Hepatocyte (in vitro differentiated cells): ENCODE results near the gene RESP18. TPM values are rescaled to one million over a fixed set of nuclear protein-coding genes. Genes with fewer than 3 reads are reported as not detected.

Experiments
- DNase-seq: peaks from one replicate; pipeline ENCODE4 v3.0.0-alpha.2; 2016; ENCODE audit warnings: low spot score
- H2AFZ ChIP-seq: fragments of 200-600 bp; sonication (generic); 2 replicates; pipeline ENCODE4 v1.6.0; 2016; ENCODE audit warnings: antibody characterized with exemption, mild to moderate bottlenecking
- H3K27ac ChIP-seq: fragments of 200-600 bp; sonication (generic); 2 replicates; pipeline ENCODE4 v1.5.1; 2016; ENCODE audit warnings: mild to moderate bottlenecking
- H3K27me3 ChIP-seq: fragments of 200-600 bp; sonication (generic); 2 replicates; pipeline ENCODE4 v1.6.1; 2016
- H3K36me3 ChIP-seq: fragments of 200-600 bp; sonication (generic); replicated peaks from 2 replicates; pipeline ENCODE4 v1.5.1; 2016; ENCODE audit warnings: low read depth; ENCODE audit not compliant: insufficient read depth
- H3K4me1 ChIP-seq: fragments of 200-600 bp; sonication (generic); 2 replicates; pipeline ENCODE4 v1.5.1; 2016; ENCODE audit warnings: mild to moderate bottlenecking, moderate library complexity; ENCODE audit not compliant: insufficient read depth
- H3K4me2 ChIP-seq: fragments of 200-600 bp; sonication (generic); 2 replicates; pipeline ENCODE4 v1.6.0; 2016
- H3K4me3 ChIP-seq: fragments of 200-600 bp; sonication (generic); 2 replicates; pipeline ENCODE4 v1.5.1; 2016; ENCODE audit warnings: mild to moderate bottlenecking
- H3K79me2 ChIP-seq: fragments of 200-600 bp; sonication (generic); 2 replicates; pipeline ENCODE4 v1.6.0; 2017; ENCODE audit warnings: mild to moderate bottlenecking
- H3K9me2 ChIP-seq: fragments of 200-600 bp; sonication (generic); replicated peaks from 2 replicates; pipeline ENCODE4 v1.6.0; 2017; ENCODE audit warnings: mild to moderate bottlenecking; ENCODE audit not compliant: insufficient read depth
- H3K9me3 ChIP-seq: fragments of 200-600 bp; sonication (generic); 2 replicates; pipeline ENCODE4 v1.5.1; 2016; ENCODE audit warnings: low read depth, mild to moderate bottlenecking
- H4K20me1 ChIP-seq: fragments of 200-600 bp; sonication (generic); 2 replicates; pipeline ENCODE4 v1.6.0; 2016; ENCODE audit warnings: mild to moderate bottlenecking; ENCODE audit not compliant: insufficient read depth, poor library complexity, severe bottlenecking
- EZH2 ChIP-seq: fragments of 200-600 bp; sonication (generic); IDR thresholded peaks from 2 replicates; pipeline ENCODE4 v1.6.1; 2016; ENCODE audit warnings: antibody characterized with exemption, mild to moderate bottlenecking, borderline replicate concordance
- WGBS: methylation state at CpG from one replicate; pipeline ENCODE4 v1.1.6; 2016; ENCODE audit warnings: low lambda C conversion rate; ENCODE audit errors: missing lambda C conversion rate; 5-methylcytosine and 5-hydroxymethylcytosine counted together
- microRNA counts: library from miRNA; unstranded; fragments of <30 nt; microRNA quantifications from one replicate; lab custom pipeline; 2017
- microRNA-seq: library from miRNA; unstranded; fragments of <30 nt; microRNA quantifications from one replicate; pipeline ENCODE4, GENCODE V29; 2017
- polyA plus RNA-seq: library from polyadenylated mRNA; unstranded; fragments of >200 nt; fragmentation: Nextera tagmentation; extraction: Ambion mirVana; gene quantifications from 2 replicates; pipeline ENCODE4 v1.2.1, GENCODE V29; 2016
- small RNA-seq: library from RNA; depleted of rRNA; stranded (forward); fragments of <200 nt; gene quantifications from one replicate; pipeline ENCODE3, GENCODE V24; 2014
- total RNA-seq: library from RNA; depleted of rRNA; stranded (reverse); fragments of >200 nt; gene quantifications from 2 replicates; pipeline ENCODE4 v1.2.3, GENCODE V29; 2014
- TF ChIP-seq, protein P1 (sequence below): fragments of 200-600 bp; sonication (generic); IDR thresholded peaks from 2 replicates; pipeline ENCODE4 v1.5.1; 2016; ENCODE audit warnings: antibody characterized with exemption, mild to moderate bottlenecking; ENCODE audit not compliant: poor library complexity

RESP18 gene
- total and polyA plus RNA-seq, 2 experiments from 2014 or later: not detected

DNA sequence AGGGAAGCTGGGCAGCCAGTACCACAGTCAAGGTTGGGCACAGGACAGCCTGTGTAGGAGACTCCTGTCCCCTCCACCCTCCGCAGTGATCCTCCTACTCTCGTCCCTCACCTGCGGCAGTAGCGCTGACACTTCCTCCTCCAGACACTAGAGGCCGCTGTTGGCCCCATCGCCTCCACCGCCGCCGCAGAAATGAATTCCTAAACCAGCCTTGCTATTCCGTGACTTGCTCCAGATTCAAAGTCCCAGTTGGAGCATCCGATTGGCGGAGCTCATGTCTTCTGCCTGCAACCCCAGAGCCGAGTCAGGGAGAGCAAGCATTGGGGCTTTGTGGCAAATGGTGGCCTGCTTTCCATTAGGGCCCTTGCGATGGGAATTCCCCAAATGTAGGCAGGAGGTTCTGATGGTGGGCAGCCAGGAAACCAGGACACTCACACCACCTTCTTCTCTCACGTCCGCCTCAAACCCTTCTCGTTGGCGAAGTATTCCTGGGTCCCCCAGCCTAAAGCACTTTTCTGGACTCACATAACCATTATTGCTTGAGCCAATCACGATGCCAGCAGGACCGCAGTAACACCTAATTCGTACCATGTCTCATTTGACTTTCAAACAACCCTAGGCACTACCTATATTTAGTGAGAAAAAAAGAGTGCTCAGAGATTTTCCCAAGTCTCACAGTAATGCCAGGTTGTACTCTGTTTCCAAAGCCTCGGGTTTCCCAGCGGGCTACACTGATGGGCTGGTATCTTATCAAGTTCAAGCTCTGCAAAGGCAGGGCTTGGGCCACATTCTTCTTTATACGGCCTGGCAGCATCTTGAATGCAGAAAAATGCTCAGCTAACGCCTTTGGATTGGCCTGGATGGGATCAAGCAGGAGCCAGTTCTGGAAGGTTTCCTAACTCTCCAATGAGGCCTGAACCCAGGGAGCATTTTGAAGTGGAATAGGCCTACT lies 54.6 kb downstream of the RESP18 start:
- DNase-seq: peak; percentile 90
- Histone ChIP-seq H3K4me3 (no peak overlapping the region), H3K4me2 (peak overlapping the region; percentile 79)

More for the DNA sequence above, 54.6 kb downstream of the RESP18 start:
- Histone ChIP-seq H2AFZ (peak overlapping the region; percentile 23), H4K20me1 (no peaks in the 10 kb centered on the region), H3K27me3 (no peaks in the 10 kb centered on the region), H3K9me3 (no peaks in the 10 kb centered on the region), H3K4me1 (peaks cover 14% of the 10 kb centered on the region), H3K9me2 (no peaks in the 10 kb centered on the region), H3K79me2 (peaks cover 4% of the 10 kb centered on the region), H3K36me3 (no peaks in the 10 kb centered on the region), H3K27ac (peak overlapping the region; percentile 95)
- 34% methylated on average over 25 of the region's 25 CpGs for WGBS
- TF ChIP-seq, protein P1, sequence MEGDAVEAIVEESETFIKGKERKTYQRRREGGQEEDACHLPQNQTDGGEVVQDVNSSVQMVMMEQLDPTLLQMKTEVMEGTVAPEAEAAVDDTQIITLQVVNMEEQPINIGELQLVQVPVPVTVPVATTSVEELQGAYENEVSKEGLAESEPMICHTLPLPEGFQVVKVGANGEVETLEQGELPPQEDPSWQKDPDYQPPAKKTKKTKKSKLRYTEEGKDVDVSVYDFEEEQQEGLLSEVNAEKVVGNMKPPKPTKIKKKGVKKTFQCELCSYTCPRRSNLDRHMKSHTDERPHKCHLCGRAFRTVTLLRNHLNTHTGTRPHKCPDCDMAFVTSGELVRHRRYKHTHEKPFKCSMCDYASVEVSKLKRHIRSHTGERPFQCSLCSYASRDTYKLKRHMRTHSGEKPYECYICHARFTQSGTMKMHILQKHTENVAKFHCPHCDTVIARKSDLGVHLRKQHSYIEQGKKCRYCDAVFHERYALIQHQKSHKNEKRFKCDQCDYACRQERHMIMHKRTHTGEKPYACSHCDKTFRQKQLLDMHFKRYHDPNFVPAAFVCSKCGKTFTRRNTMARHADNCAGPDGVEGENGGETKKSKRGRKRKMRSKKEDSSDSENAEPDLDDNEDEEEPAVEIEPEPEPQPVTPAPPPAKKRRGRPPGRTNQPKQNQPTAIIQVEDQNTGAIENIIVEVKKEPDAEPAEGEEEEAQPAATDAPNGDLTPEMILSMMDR: peak; percentile 96
- no peak for TF ChIP-seq EZH2

MicroRNA genes within 50 kb of the gene (microRNA counts, 767-probe panel; counts per million panel counts)
- not detected for microRNA hsa-miR-153 (lab: Ali Mortazavi, UCI)

Small RNAs within 50 kb of the gene (microRNA-seq; reads per million reads assigned to microRNA genes)
- gene MIR153-1: not detected

Small RNAs within 50 kb of the gene (small RNA-seq; reads per million reads assigned to genes)
- gene AC053503.3: not detected
- gene MIR153-1: not detected

Other genes starting within 250 kb of the RESP18 start
- 27.8 and 28.2 TPM in 2 replicates for gene NHEJ1, start 171.9 kb downstream of the RESP18 start, total RNA-seq
- gene NHEJ1, start 171.9 kb downstream of the RESP18 start, polyA plus RNA-seq: 18.1 and 18.2 TPM in 2 replicates
- gene SLC23A3, start 162.7 kb downstream of the RESP18 start, total RNA-seq: 1.4 and 1.5 TPM in 2 replicates
- 0.80 and 1.1 TPM in 2 replicates for gene SLC23A3, start 162.7 kb downstream of the RESP18 start, polyA plus RNA-seq
- 25.8 and 34.0 TPM in 2 replicates for gene CNPPD1, start 155.8 kb downstream of the RESP18 start, total RNA-seq
- gene CNPPD1, start 155.8 kb downstream of the RESP18 start, polyA plus RNA-seq: 49.4 and 50.8 TPM in 2 replicates
- 89.1 and 93.3 TPM in 2 replicates for gene RETREG2, start 154.5 kb downstream of the RESP18 start, total RNA-seq
- gene RETREG2, start 154.5 kb downstream of the RESP18 start, polyA plus RNA-seq: 81.0 and 90.7 TPM in 2 replicates
- gene ZFAND2B, start 126.0 kb downstream of the RESP18 start, total RNA-seq: 38.7 and 58.1 TPM in 2 replicates
- 55.1 and 65.4 TPM in 2 replicates for gene ZFAND2B, start 126.0 kb downstream of the RESP18 start, polyA plus RNA-seq
- 34.7 and 37.7 TPM in 2 replicates for gene ABCB6, start 113.8 kb downstream of the RESP18 start, total RNA-seq
- gene ABCB6, start 113.8 kb downstream of the RESP18 start, polyA plus RNA-seq: 53.4 and 59.5 TPM in 2 replicates
- 34.6 and 35.7 TPM in 2 replicates for gene ATG9A, start 103.1 kb downstream of the RESP18 start, total RNA-seq
- gene ATG9A, start 103.1 kb downstream of the RESP18 start, polyA plus RNA-seq: 46.6 and 57.8 TPM in 2 replicates
- gene ANKZF1, start 102.9 kb downstream of the RESP18 start, total RNA-seq: 25.2 and 37.5 TPM in 2 replicates
- gene ANKZF1, start 102.9 kb downstream of the RESP18 start, polyA plus RNA-seq: 41.6 and 47.1 TPM in 2 replicates
- 5.9 and 9.6 TPM in 2 replicates for gene GLB1L, start 87.3 kb downstream of the RESP18 start, total RNA-seq
- 1.7 and 6.6 TPM in 2 replicates for gene GLB1L, start 87.3 kb downstream of the RESP18 start, polyA plus RNA-seq
- 35.6 and 38.8 TPM in 2 replicates for gene STK16, start 87.3 kb downstream of the RESP18 start, total RNA-seq
- 7.7 and 10.1 TPM in 2 replicates for gene STK16, start 87.3 kb downstream of the RESP18 start, polyA plus RNA-seq
- 0.13 TPM in 1 of 2 replicates, not detected in the other for gene TUBA4B, start 79.5 kb downstream of the RESP18 start, total RNA-seq
- gene TUBA4B, start 79.5 kb downstream of the RESP18 start, polyA plus RNA-seq: not detected in 2 replicates
- 4.7 and 9.6 TPM in 2 replicates for gene TUBA4A, start 78.8 kb downstream of the RESP18 start, total RNA-seq
- gene TUBA4A, start 78.8 kb downstream of the RESP18 start, polyA plus RNA-seq: 10.5 and 14.3 TPM in 2 replicates
- gene DNAJB2, start 53.4 kb downstream of the RESP18 start, total RNA-seq: 47.4 and 50.7 TPM in 2 replicates
- gene DNAJB2, start 53.4 kb downstream of the RESP18 start, polyA plus RNA-seq: 19.4 and 20.1 TPM in 2 replicates
- gene PTPRN, start 23.3 kb downstream of the RESP18 start, total RNA-seq: 3.5 and 4.6 TPM in 2 replicates
- gene PTPRN, start 23.3 kb downstream of the RESP18 start, polyA plus RNA-seq: 9.8 and 9.9 TPM in 2 replicates
- 53.5 and 72.0 TPM in 2 replicates for gene DNPEP, start 55.2 kb upstream of the RESP18 start, total RNA-seq
- 79.0 and 87.7 TPM in 2 replicates for gene DNPEP, start 55.2 kb upstream of the RESP18 start, polyA plus RNA-seq
- gene DES, start 85.6 kb upstream of the RESP18 start, total RNA-seq: 103 and 114 TPM in 2 replicates
- 58.5 and 60.9 TPM in 2 replicates for gene DES, start 85.6 kb upstream of the RESP18 start, polyA plus RNA-seq
- 21.1 and 21.6 TPM in 2 replicates for gene SPEG, start 102.1 kb upstream of the RESP18 start, total RNA-seq
- gene SPEG, start 102.1 kb upstream of the RESP18 start, polyA plus RNA-seq: 35.8 and 40.0 TPM in 2 replicates
- gene GMPPA, start 166.1 kb upstream of the RESP18 start, total RNA-seq: 51.3 and 76.5 TPM in 2 replicates
- 67.8 and 75.6 TPM in 2 replicates for gene GMPPA, start 166.1 kb upstream of the RESP18 start, polyA plus RNA-seq
- not detected in 2 replicates for gene ASIC4, start 181.7 kb upstream of the RESP18 start, total RNA-seq
- 0.07 TPM in 1 of 2 replicates, not detected in the other for gene ASIC4, start 181.7 kb upstream of the RESP18 start, polyA plus RNA-seq
- 180 and 193 TPM in 2 replicates for gene CHPF, start 211.1 kb upstream of the RESP18 start, total RNA-seq
- 315 and 361 TPM in 2 replicates for gene CHPF, start 211.1 kb upstream of the RESP18 start, polyA plus RNA-seq
- gene TMEM198, start 211.3 kb upstream of the RESP18 start, total RNA-seq: 7.3 and 8.0 TPM in 2 replicates
- gene TMEM198, start 211.3 kb upstream of the RESP18 start, polyA plus RNA-seq: 10.4 and 12.2 TPM in 2 replicates
- gene OBSL1, start 238.8 kb upstream of the RESP18 start, total RNA-seq: 72.4 and 84.6 TPM in 2 replicates
- gene OBSL1, start 238.8 kb upstream of the RESP18 start, polyA plus RNA-seq: 61.0 and 73.7 TPM in 2 replicates
- 3.3 and 5.6 TPM in 2 replicates for gene INHA, start 239.6 kb upstream of the RESP18 start, total RNA-seq
- gene INHA, start 239.6 kb upstream of the RESP18 start, polyA plus RNA-seq: 8.1 and 9.2 TPM in 2 replicates